ENCODE results near the gene CNOT6L.

The CNOT6L gene

DNA sequence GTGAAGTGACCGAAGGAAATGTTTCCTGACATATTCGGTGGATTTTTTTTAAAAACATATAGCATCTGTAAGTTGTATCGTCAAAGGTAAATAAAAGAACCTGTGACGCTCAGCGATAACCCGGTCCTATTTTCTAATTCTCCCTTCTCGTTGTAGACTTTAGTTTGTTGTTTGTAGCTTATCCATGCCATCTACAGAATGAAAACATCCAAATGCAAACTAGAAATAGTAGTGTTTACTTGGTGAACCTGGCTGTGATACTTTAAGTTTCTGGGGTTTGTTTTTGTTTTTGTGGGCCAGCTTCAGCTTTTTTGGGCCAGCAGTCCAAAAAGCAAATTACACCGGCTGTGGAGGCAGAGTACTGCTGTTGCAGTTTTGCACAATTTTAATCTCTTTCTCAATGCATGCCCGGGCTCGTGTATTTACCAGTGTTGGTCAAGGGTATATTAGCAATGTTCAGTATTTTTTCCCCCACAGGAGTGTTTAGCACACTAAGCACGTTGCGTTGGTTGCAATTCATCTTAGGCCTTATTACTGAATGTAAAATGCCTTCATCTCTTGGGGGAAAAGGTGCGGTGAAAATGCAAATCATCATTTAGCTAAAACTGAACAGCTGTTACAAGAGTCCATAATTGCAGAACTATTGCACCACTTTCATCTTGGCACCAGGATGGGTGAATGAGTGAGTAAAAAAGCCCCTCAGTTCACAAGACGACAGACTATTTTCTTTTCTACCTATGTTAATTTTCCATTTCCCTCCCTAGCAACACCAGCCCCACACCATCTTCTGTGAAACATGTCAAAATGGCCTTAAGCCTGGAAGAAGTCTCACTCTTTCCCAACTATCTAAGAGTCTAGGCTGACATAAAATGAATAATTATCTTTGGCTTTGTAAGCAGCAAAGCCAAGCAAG, 1.7 kb upstream of the CNOT6L start:
- DNase-seq (ENCODE audit: low read depth in 2 of 2): no peak

DNA sequence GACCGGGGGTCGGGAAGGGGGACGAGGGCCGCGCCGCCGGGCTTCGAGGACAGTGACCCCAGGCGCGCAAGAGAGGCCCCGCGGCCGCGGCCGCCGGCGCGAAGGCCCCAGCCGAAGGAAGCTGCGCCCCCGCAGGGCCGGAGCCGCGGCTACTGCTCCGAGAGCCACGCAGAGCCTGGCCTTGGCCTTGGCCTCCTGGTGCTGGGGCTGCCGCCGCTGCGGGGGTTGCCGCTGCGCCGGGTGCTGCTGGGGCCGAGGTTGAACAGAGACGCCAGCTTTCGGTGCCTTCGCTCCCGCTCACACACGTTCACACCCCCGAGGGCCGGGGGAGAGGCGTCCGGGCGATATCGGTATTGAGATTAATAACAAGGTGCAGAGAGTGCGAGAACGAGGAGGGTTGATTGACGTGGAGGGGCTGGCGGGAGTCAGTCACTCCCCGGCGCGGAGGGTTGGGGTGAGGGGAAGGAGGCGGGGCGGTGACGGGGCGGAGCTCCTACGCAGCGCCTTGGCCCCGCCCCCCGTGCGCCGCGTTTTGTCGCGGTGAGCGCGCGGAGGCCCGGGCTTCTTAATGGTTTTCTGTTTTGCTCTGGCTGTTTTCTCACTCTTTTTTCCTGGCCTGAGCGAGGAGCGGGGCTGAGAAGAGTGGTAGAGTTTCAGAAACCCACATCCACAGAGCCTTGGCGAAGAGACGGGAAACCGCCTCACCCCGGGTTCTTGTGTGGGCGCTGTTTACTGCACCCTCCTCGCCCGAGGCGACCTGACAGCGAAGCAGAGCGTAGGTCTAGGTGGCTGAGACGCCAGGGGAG, 878 bp upstream of the CNOT6L start:
- peak; percentile 47 to 48 for DNase-seq (ENCODE audit: low read depth in 2 of 2)

DNA sequence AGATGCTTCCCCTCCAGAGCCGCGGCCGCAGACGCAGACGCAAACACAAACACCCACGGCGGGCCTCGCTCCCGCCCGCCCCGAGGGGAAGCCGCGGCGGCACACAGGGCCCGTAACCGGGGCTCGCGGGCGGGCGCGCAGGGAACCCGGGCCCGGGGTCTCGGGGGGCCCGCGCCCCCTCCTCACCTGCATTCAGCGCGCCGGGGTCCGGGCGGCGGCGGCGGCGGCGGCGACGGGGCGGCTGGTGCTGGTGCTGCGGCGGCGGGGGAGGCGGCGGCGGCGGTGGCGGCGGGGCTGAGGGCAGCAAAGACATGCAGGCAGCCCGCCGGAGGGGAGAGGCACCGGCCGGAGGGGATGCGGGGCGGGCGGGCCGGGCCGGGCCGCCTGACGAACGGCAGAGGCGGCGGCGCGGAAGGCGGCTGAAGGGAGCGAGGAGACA, 255 bp upstream of the CNOT6L start:
- DNase-seq (ENCODE audit: low read depth in 2 of 2): no peak

DNA sequence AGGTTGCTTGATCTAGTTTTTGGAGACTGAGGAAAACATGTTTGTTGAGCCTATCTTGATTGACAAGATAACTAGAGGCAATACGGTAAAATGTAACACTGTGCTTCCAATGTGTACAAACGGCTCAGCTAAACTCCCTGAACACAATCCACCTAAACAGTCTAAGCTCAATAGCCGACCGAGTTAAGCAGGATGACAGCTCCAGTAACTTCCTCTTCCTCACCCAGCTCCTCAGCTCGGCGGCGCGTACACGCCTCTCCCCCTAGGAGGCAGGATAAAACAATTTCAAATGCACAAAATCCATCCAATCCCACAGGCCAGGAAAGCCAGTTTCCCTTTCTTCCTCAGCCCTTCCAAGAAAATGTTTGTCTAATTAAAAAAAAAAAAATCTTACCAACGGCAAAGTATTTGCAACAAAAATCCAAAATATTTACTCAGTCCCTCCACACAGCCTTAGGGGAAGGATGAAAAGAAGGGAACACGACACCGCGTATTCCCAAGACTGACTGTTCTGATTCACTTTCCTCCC, 1.0 kb downstream of the CNOT6L start:
- DNase-seq (ENCODE audit: low read depth in 2 of 2): peak; percentile 33 to 41

DNA sequence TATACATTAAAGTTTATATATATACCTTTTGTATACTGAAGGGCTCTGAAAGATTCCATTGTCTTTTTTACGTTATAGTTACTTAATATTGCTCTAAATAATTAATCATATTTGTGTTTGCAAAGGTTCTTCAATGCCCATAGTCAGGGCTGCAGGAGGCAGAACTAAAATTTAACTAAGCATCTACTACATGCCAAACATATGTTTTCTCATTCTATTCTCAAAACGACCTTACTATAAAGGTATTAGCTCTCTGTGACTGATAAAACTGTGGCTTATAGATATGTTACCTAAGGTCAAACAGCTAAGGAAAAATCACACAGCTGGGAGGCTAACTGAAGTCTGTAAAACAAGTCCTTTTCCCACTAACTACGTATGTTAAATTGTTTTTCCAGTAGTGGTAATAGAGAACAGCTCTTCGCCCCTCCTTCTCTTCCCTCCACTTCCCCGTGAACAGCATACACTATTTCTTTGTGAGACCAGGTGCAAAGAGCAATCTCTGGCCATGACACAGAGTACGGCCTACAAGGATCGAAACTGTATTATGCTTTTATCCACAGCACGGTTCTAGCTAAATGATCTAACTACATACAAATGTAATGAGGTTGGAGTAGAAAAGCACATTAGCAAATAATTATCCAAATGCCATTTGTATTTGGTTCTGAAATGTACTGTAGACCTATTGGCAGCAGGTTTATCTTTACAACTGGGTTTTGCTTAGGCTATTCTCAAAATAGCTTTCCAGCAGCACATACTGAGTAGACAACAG, 1.7 kb downstream of the CNOT6L start:
- DNase-seq (ENCODE audit: low read depth in 2 of 2): no peak

DNA sequence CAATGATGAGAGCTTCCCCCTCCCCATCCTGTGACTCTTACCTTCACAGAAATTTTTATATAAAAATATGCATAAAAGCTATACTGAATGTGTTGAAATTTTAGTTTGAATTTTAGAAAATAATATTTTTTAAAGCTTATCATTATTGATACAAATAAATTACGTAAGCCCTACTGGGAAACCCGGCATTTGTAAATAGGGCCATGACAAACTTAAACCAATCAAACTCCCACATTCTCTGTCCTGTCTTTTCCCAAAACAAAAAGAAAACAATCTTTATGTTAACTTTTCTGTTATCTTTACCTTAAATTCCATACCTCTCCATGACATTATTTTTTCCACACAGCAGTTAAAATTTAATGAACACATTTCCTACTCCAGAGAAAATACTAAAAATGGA, 2.6 kb downstream of the CNOT6L start:
- no peak for DNase-seq (ENCODE audit: low read depth in 2 of 2)

DNA sequence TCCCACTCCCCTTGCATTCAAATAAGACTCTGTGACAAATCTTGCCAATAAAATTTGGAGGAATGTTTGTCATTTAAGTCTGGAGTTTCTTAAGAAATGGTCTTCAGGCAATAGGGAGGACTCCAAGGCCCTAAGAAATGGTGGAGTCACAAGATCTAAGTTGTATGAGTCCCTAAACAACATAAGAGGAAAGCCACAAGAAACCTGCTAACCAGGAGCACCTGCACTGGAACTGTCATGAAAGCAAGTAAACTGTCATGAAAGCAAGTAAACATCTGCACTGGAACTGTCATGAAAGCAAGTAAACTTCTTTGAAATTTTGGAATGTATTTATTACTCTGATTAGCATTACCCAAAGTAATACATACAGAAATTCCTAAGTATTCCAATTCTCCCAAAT, 3.5 kb downstream of the CNOT6L start:
- no peak for DNase-seq (ENCODE audit: low read depth in 2 of 2)

DNA sequence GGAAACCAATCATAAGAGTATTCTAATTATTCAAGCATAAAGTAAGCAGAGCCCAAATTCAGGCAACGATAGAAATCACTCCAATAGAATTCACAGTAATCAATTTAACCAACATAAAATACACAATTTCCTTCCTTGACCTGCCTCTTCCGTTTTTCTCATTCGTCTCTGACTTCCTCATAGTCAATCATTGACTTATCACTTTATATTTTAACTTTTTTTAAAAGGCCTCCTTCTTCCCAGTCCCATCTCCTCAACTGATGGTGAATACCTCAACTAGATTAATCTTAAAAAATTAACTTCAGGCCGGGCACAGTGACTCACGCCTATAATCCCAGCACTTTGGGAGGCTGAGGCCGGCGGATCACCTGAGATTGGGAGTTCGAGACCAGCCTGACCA, 13.3 kb downstream of the CNOT6L start:
- no peak for DNase-seq (ENCODE audit: low read depth in 2 of 2)

DNA sequence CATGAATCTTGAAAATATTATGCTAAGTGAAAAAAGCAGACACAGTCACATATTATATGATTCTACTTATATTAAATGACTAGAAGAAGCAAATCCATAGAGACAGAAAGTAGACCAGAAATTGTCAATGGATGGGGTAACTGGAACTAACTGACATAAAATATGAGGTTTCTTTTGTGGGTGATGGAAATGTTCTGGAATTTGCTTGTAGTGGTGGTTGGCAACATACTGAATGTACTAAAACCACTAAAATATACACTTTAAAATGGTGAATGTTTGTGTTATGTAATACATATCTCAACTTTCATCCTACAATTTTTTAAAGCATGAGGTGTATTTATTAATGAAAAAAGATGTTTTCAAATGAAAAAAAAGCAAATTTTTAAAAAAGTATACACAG, 14.7 kb downstream of the CNOT6L start:
- peak in 1 of 2 experiments; percentile 12 for DNase-seq (ENCODE audit: low read depth in 2 of 2)

DNA sequence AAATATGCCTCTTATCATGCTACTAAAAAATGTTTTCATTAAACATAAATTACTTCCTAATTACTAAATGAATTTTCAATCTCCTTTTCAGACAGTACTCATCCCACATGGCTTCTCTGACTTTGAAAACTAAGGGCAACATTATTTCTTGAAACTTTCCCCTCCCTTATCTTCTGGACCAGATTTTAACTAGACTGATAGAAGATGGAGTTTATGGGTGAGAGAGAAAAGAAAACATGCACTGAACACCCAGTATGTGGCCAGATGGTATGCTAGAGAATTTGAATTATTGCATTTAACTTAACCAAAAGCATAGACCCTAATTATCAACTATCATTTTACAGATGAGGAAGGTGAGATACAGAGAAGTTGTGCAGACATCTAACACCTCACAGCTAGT, 16.8 kb downstream of the CNOT6L start:
- no peak for DNase-seq (ENCODE audit: low read depth in 2 of 2)

DNA sequence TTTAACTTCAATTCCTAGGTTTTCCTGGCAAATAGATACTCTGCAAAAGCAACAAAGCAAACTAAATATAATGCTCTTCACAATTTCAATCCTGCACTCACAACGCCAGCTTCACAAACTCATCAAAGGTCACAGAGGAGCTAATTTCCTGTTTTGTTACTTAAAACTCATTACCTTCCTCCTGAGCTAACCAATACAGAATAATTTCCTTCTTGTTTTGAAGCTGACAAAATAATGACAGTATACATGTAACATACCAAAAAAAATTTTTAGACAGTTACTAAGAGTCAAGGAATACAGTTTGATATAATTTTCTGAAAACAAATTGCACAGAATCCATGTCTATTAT, 17.9 kb downstream of the CNOT6L start:
- DNase-seq (ENCODE audit: low read depth in 2 of 2): no peak

DNA sequence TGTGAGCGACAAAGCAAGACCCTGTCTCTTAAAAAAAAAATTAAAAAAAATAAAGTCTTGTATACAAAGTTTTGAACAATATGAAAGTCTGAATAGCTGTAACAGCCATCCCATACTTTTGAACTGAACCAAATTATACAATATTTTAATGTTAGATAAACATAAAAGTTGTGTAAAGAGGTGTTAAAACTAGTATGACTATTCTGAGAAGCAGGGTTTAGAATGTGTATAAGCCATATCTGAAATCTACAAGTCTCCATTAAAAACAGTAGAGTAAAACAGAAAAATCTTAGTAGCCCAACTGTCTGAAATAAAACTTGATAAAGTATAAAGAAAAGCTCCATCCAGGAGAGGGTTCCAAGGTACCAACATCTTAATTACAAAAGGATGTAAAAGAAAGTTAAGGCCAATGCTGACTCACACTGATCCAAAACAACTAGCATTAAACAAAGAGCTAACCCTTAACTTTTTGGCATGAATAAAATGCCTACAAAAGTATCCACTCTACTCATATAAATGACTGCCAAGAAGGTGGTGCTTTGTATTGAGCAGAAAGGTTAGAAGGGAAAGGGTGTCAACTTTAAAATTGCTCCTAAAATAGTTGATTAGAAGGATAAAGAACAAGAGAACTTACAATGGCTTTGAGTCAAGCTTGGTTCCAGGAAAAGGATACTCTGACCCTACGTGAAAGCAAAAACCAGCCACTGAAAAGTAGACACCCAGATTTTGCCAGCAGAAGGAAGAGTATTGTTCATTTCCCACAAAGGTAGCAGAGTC, 18.5 kb downstream of the CNOT6L start:
- no peak for DNase-seq (ENCODE audit: low read depth in 2 of 2)

DNA sequence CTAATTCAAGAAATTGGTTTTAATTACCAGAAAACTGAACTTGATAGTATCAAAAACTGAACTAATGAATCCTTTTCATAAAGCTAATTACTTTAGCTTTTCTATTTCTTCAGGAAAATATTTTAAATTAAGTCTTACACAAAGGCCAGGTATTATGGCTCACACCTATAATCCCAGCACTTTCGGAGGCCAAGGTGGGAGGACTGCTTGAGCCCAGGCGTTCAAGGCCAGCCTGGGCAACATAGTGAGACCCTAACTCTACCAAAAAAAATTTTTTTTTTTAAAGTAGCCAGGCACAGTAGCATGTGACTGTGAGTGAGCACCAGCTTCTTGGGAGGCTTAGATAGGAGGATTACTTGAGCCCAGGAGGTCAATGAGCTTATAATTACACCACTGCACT, 19.1 kb downstream of the CNOT6L start:
- no peak for DNase-seq (ENCODE audit: low read depth in 2 of 2)

DNA sequence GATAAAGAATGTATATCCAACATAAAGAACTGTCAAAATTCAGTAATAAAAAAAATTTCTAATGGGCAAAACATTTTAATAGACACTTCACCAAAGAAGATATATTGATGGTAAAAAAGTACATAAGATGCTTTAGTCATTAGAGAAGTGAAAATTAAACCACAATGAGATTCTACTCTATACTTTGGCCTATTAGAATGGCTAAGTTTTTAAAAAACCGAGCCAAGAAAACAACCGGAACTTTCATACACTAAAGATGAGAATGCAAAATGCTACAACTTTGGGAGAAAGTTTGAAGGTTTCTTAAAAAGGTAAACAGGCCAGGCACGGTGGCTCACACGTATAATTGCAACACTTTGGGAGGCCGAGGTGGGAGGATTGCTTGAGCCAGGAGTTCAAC, 20.8 kb downstream of the CNOT6L start:
- DNase-seq (ENCODE audit: low read depth in 2 of 2): no peak

DNA sequence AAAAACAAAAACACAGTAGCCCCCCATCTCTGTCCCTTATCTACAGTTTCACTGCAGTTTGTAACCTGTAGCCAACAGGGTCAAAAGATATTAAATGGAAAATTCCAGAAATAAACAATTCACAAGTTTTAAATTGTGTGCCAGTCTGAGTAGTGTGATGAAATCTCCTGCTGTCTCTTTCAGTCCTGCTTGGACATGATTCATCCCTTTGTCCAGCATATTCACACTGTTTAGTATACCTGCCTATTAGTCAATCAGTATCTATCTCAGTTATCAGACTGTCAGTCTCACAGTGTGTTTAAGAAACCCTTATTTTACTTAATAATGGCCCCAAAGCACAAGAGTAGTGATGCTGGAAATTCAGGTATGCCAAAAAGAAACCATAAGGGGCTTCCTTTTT, 21.9 kb downstream of the CNOT6L start:
- DNase-seq (ENCODE audit: low read depth in 2 of 2): no peak

DNA sequence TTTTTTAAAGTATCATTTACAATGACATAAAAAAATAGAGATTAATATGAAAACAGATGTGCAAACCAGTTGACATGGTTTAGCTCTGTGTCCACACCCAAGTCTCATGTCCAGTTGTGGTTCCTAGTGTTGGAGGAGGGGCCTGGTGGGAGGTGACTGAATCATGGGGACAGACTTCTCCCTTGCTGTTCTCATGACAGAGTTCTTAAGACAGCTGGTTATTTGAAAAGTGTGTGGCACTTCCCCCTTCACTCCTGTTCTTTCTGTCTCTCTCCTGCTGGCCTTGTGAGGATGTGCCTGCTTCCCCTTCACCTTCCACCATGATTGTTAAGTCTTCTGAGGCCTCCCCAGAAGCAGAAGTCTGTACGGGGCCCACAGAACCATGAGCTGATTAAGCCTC, 23.8 kb downstream of the CNOT6L start:
- DNase-seq (ENCODE audit: low read depth in 2 of 2): no peak

DNA sequence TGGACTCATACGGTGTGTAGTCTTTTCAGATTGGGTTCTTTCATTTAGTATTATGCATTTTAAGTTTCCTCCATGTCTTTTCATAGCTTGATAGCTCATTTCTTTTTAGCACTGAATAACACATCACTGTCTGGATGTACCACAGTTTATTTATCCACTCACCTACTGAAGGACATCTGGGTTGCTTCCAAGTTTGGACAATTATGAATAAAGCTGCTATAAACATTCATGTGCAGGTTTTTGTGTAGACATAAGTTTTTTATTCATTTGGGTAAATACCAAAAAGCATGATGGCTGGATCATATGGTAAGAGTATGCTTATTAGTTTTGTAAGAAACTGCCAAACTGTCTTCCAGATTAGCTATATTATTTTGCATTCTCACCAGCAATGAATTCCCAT, 29.0 kb downstream of the CNOT6L start:
- no peak for DNase-seq (ENCODE audit: low read depth in 2 of 2)

DNA sequence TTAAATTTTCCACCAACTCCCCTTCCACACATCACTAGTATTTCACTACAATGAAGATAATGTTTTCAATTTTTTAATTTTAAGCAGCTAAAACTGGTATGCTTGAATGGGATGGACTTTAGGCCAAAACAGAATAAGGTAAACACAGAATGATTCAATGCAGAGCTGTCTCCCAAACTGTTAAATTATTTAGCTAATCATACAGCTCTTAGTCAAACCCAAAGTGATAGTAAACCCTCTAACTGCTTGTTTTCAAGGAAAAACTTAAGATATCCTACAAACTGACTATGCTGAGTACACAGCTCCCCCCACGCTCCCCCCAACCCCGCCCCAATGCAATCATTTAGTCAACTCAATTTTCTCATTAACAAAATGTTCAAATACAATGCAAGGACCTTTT, 30.2 kb downstream of the CNOT6L start:
- DNase-seq (ENCODE audit: low read depth in 2 of 2): no peak

DNA sequence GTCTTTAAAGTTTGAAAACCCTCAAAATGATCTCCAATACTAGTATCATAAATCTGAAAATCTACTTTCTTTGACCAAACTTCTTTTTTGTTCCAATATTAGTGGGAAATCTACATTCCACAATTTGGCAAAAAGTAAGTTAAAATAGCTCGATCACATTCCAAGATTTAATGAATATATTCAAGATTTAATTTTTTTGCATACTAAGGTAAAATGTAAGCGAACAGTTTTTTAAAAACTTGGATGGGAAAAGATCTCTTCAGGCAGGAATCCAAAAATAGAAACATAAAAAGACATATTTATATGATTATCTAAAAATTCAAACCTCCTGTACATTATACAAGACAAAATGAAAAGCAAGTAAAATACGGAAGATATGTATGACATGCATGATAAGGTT, 31.2 kb downstream of the CNOT6L start:
- no peak for DNase-seq (ENCODE audit: low read depth in 2 of 2)

DNA sequence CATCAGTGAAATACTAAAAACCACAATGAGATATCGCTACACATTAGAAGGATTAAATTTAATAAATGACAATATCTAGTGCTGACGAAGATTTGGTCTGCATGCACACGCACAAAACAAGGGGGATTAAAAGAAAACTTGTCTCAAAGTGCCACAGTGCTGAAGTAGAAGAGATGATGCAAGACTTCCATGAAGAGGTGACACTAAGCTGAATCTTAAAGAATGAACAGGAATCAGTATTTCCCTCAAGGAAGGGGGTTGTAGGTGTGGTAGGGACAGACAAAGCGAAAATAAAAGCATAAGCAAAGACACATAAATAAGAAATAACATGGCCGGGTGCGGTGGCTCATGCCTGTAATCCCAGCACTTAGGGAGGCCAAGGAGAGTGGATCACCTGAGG, 33.5 kb downstream of the CNOT6L start:
- DNase-seq (ENCODE audit: low read depth in 2 of 2): no peak

DNA sequence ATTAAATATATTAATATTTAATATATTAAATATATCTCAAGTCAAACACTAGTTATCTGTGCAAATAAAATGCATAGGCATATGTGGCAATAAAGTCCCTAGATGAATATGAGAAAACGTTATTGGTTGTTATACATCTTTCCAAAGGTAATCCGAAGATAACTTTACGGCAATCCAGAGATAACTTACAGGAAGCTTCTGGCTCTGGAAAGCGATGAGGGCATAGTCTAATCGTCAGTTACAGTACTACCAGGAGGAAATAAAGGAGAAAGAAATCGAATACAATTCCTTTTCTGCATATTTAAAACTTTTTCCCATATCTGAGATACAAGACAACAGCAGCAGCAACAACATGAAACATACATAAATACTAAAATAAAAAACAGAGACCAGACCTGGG, 35.3 kb downstream of the CNOT6L start:
- DNase-seq (ENCODE audit: low read depth in 2 of 2): no peak

All from fibroblast of skin of left biceps (primary cell).